ENCODE data around the gene RENBP. TPM values are rescaled to one million over a fixed set of nuclear protein-coding genes. Genes with fewer than 3 reads are reported as not detected.

Gene RENBP
- total RNA-seq, 5 donors from 2014 or later (not counting 1 experiment from before 2014, with no cell fraction given): 10.2 to 23.5 (median 19.5) TPM

DNA sequence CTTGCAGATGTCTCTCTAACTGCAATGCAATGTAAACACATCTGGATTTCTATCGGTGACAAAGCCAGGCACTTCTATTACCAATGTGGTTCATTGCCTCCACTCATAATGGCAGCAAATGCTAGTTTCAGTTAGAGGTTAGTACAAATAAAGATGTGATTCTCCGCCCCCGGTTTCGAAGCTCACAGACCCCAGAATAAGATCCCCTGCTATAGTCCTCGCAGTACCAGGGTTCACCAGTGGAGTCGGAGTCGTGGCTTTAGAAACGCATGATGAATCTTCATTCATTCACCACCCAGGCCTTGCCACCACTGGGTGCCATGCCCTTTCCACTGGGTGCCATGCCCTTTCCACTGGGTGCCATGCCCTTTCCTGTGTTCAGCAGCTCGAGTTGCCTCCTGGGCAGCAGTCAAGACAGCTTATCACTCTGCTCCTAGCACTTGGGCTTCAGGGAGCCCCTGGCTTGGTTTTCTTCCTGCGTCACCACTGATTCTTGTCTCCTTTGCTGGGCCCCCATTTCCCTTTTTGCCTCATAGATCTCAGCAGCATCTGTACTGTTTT lies 6.1 kb downstream of the RENBP start:
- ChIA-PET POLR2A (no interaction called here), CTCF (interaction anchor here (0.7 to 1.4 kb wide), 4 partner anchors 9 to 16 kb away, joined by 3 to 7 read pairs (median 4); no protein-coding TSS in a partner anchor)
- H3K9me3 Mint-ChIP-seq: no peaks in the 10 kb centered on the region
- no peak for DNase-seq
- peaks cover 0 to 31% of the 10 kb centered on the region in 2 experiments for H3K4me1 ChIP-seq (ENCODE audit: control insufficient read depth in 1 of 2, extremely low read depth in 1 of 2, insufficient read depth in 2 of 2, low read length in 2 of 2)
- no peak overlapping the region for H3K4me3 Mint-ChIP-seq
- H3K27me3 Mint-ChIP-seq: peaks cover 0 to 7% of the 10 kb centered on the region in 2 donors
- no peak overlapping the region for H3K4me3 ChIP-seq (ENCODE audit: control insufficient read depth in 1 of 2, extremely low read depth in 1 of 2, low read length in 1 of 2)
- no peak overlapping the region for H3K27ac ChIP-seq (ENCODE audit: low read length)
- peaks cover 17 to 19% (median 17%) of the 10 kb centered on the region in 3 donors for H3K4me1 Mint-ChIP-seq
- no peaks in the 10 kb centered on the region for H3K36me3 Mint-ChIP-seq
- no peaks in the 10 kb centered on the region for H3K36me3 ChIP-seq (ENCODE audit: control insufficient read depth in 2 of 2, extremely low read depth in 1 of 2, insufficient read depth in 1 of 2, low read length in 1 of 2)
- no peaks in the 10 kb centered on the region for H3K27me3 ChIP-seq (replicated peaks in 1 of 2; ENCODE audit: control insufficient read depth in 2 of 2, extremely low read depth in 1 of 2, insufficient read depth in 2 of 2, low read length in 1 of 2)
- 60% methylated on average over 1 of the region's 10 CpGs for WGBS (ENCODE audit: insufficient coverage)
- ATAC-seq (replicated peaks in 1 of 4): no peak
- no peak overlapping the region for H3K27ac Mint-ChIP-seq
- no peaks in the 10 kb centered on the region for H3K9me3 ChIP-seq

DNA sequence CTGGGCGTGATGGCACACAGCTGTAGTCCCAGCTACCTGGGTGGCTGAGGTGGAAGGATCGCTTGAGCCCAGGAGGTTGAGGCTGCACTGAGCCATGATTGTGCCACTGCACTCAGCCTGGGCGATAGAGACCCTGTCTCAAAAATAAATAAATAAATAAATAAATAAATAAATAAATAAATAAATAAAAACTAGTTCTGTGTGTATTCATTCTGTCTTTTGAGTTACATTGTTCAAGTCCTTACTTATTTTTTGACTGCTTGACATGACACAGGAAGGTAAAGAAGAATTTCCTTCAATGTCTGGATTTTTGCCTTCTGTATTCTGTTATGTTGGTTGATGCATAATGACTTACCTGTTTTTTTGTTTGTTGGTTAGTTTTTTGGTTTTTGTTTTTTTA lies 7.4 kb downstream of the RENBP start:
- WGBS (ENCODE audit: insufficient coverage): no CpG with 5 or more reads among the region's 3 CpGs
- Histone ChIP-seq H3K9me3 (no peaks in the 10 kb centered on the region), H3K27ac (ENCODE audit: low read length) (no peak overlapping the region), H3K4me1 (ENCODE audit: control insufficient read depth in 1 of 2, extremely low read depth in 1 of 2, insufficient read depth in 2 of 2, low read length in 2 of 2) (peaks cover 0 to 22% of the 10 kb centered on the region in 2 experiments), H3K36me3 (ENCODE audit: control insufficient read depth in 2 of 2, extremely low read depth in 1 of 2, insufficient read depth in 1 of 2, low read length in 1 of 2) (peaks cover 0 to 4% of the 10 kb centered on the region in 2 donors), H3K27me3 (replicated peaks in 1 of 2; ENCODE audit: control insufficient read depth in 2 of 2, extremely low read depth in 1 of 2, insufficient read depth in 2 of 2, low read length in 1 of 2) (no peaks in the 10 kb centered on the region), H3K4me3 (ENCODE audit: control insufficient read depth in 1 of 2, extremely low read depth in 1 of 2, low read length in 1 of 2) (no peak overlapping the region)
- Mint-ChIP-seq H3K9me3 (no peaks in the 10 kb centered on the region), H3K36me3 (no peaks in the 10 kb centered on the region), H3K4me3 (peak overlapping the region in 1 of 3 donors; percentile 69), H3K27me3 (peaks cover 0 to 7% of the 10 kb centered on the region in 2 donors), H3K4me1 (peaks cover 16 to 19% (median 17%) of the 10 kb centered on the region in 3 donors), H3K27ac (no peak overlapping the region)
- ATAC-seq (replicated peaks in 1 of 4): no peak
- CTCF ChIA-PET: interaction anchor here in 1 of 2 donors (1.4 kb wide), 1 partner anchor 11 kb away, joined by 3 read pairs; no protein-coding TSS in a partner anchor
- POLR2A ChIA-PET: no interaction called here
- DNase-seq: no peak

DNA sequence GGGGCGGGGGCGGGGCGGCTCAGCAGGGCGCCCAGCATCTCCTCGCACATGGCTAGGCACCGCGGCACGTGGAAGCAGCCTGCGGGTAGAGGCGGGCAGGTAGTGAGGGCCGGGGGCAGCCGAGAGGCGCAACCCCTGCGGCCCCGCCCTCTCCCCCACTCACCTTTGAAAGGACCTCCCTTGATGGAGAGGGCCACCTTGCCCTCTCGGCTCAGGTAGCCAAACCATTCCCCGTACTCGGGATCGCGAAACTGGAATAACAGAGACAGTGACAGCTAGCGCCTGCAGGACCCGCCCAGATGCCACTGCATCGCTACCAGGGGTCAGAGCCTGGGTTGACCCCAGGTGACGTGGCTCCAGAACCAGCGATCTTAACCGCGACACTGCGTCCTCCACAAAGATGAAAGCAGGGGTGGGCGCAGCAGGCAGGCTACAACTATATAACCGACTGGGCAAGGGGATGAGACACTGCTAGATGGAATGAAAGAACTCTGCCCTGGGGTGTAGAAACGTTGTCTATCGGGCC lies 9.1 kb downstream of the RENBP start:
- Histone ChIP-seq H3K36me3 (ENCODE audit: control insufficient read depth in 2 of 2, extremely low read depth in 1 of 2, insufficient read depth in 1 of 2, low read length in 1 of 2) (peaks cover 0 to 14% of the 10 kb centered on the region in 2 donors), H3K27me3 (replicated peaks in 1 of 2; ENCODE audit: control insufficient read depth in 2 of 2, extremely low read depth in 1 of 2, insufficient read depth in 2 of 2, low read length in 1 of 2) (no peaks in the 10 kb centered on the region), H3K4me1 (ENCODE audit: control insufficient read depth in 1 of 2, extremely low read depth in 1 of 2, insufficient read depth in 2 of 2, low read length in 2 of 2) (peaks cover 0 to 17% of the 10 kb centered on the region in 2 experiments), H3K4me3 (ENCODE audit: control insufficient read depth in 1 of 2, extremely low read depth in 1 of 2, low read length in 1 of 2) (peak overlapping the region in 1 of 2 donors; percentile 41), H3K9me3 (no peaks in the 10 kb centered on the region), H3K27ac (ENCODE audit: low read length) (peak overlapping the region; percentile 49)
- Mint-ChIP-seq H3K4me1 (peaks cover 18 to 22% (median 19%) of the 10 kb centered on the region in 3 donors), H3K9me3 (no peaks in the 10 kb centered on the region), H3K4me3 (peak overlapping the region; percentile 66 to 71 (median 70)), H3K36me3 (peaks cover 6% of the 10 kb centered on the region), H3K27me3 (peaks cover 0 to 10% of the 10 kb centered on the region in 2 donors), H3K27ac (peak overlapping the region in 1 of 2 donors; percentile 77)
- DNase-seq: no peak
- CTCF ChIA-PET: interaction anchor here (1.0 to 1.3 kb wide), 2 partner anchors 12 kb away, joined by 3 to 4 read pairs; no protein-coding TSS in a partner anchor
- ATAC-seq (replicated peaks in 1 of 4): no peak
- POLR2A ChIA-PET: interaction anchor here in 1 of 2 donors (0.6 kb wide), 1 partner anchor 56 kb away, joined by 8 read pairs; no protein-coding TSS in a partner anchor
- WGBS (ENCODE audit: insufficient coverage): 31% methylated on average over 4 of the region's 32 CpGs

DNA sequence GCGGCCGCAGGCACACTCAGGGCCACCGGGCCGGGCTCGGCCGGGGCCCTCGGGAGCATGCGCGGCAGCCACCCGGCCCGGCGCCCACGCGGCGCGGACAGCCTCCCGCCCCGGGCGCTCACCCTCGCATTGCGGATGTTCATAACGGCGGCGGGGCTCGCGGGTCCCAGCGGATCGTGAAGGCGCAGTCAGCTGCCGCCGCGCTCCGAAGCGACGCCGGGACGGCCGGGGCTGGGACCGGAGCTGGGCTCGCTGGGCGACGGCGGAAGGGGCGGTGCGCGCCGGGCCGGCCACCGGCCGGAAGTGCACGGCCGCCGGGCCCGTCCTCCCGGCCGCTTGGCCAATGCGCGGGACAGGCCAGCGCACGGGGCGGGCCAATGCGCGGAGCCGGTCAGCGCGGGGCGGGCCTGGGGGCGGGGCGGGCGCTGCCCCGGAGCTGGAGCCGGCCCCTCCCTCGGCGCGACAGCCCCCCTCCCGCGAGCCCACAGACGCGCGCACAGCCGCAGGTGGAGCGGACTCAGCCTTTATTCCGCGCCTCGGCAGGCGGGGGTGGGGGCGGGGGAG lies 9.6 kb downstream of the RENBP start, which contains the start of gene NAA10:
Gene NAA10, minus strand, starts transcription at position 276 of the 564 bp plus-strand sequence. Its CDS starts 133 bp downstream, at position 143.
- H3K27me3 Mint-ChIP-seq: peaks cover 0 to 10% of the 10 kb centered on the region in 2 donors
- Histone ChIP-seq H3K4me1 (ENCODE audit: control insufficient read depth in 1 of 2, extremely low read depth in 1 of 2, insufficient read depth in 2 of 2, low read length in 2 of 2) (peaks cover 0 to 22% of the 10 kb centered on the region in 2 experiments), H3K36me3 (ENCODE audit: control insufficient read depth in 2 of 2, extremely low read depth in 1 of 2, insufficient read depth in 1 of 2, low read length in 1 of 2) (peaks cover 0 to 14% of the 10 kb centered on the region in 2 donors), H3K27ac (ENCODE audit: low read length) (peak within 1 kb of the TSS; percentile 49), H3K9me3 (no peaks in the 10 kb centered on the region), H3K27me3 (replicated peaks in 1 of 2; ENCODE audit: control insufficient read depth in 2 of 2, extremely low read depth in 1 of 2, insufficient read depth in 2 of 2, low read length in 1 of 2) (no peaks in the 10 kb centered on the region), H3K4me3 (ENCODE audit: control insufficient read depth in 1 of 2, extremely low read depth in 1 of 2, low read length in 1 of 2) (peak within 1 kb of the TSS; percentile 49 to 65)
- CTCF ChIA-PET: interaction anchor here (1.0 to 1.9 kb wide), 4 partner anchors 11 to 24 kb away, joined by 3 to 4 read pairs (median 4); no protein-coding TSS in a partner anchor
- POLR2A ChIA-PET: interaction anchor here in 1 of 2 donors (0.6 kb wide), 1 partner anchor 34 kb away, joined by 3 read pairs; no protein-coding TSS in a partner anchor
- ATAC-seq (replicated peaks in 1 of 4): peak; percentile 70 to 80 (median 75)
- peak within 1 kb of the TSS; percentile 83 to 85 (median 84) for H3K4me3 Mint-ChIP-seq
- H3K36me3 Mint-ChIP-seq: peaks cover 6% of the 10 kb centered on the region
- peak in 18 of 35 experiments; percentile 14 to 66 (median 32) for DNase-seq
- H3K27ac Mint-ChIP-seq: peak within 1 kb of the TSS; percentile 77 to 86
- WGBS (ENCODE audit: insufficient coverage): 0% methylated on average over 42 of the region's 87 CpGs
- no peaks in the 10 kb centered on the region for H3K9me3 Mint-ChIP-seq
- H3K4me1 Mint-ChIP-seq: peaks cover 18 to 21% (median 19%) of the 10 kb centered on the region in 3 donors

DNA sequence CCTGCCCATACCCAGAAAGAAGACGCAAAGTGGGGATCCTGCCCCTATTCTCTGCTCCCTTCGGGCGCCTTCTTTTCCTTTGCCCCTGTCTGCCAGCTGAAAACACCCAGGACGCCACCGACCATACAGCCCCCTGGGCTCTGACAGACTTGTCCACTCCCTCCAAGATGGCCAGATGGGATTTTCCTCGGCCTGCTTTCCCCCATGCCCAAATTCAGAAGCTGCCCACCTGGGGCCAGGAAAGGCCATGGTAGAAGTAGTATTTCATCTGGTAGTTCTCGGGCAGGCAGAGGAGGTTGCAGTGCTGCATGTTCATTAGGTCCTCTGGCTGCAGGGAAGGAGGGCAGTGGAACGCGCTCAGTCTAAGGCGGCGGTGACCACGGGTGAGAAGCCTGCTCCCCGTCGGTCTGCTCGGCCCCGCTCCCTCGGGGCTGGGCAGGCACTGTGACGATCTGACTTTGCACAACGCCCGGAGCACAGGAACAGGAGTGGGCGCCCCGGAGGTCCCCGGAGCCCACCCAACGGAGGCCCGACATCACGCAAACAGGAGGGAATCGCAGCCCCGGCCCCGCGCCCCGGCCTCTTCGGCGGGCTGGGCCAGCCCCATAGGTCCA lies 10.2 kb downstream of the RENBP start:
- Mint-ChIP-seq H3K27me3 (peaks cover 0 to 10% of the 10 kb centered on the region in 2 donors), H3K36me3 (peaks cover 6% of the 10 kb centered on the region), H3K9me3 (no peaks in the 10 kb centered on the region), H3K4me1 (peaks cover 19 to 23% (median 23%) of the 10 kb centered on the region in 3 donors), H3K27ac (peak overlapping the region; percentile 62 to 86), H3K4me3 (peak overlapping the region; percentile 83 to 85 (median 84))
- no peaks in the 10 kb centered on the region for H3K9me3 ChIP-seq
- 0% methylated on average over 24 of the region's 33 CpGs for WGBS (ENCODE audit: insufficient coverage)
- DNase-seq (no peak), ATAC-seq (replicated peaks in 1 of 4) (peak; percentile 26 to 40 (median 36))
- POLR2A ChIA-PET: interaction anchor here in 1 of 2 donors (0.6 kb wide), 1 partner anchor 34 kb away, joined by 3 read pairs; no protein-coding TSS in a partner anchor
- H3K36me3 ChIP-seq (ENCODE audit: control insufficient read depth in 2 of 2, extremely low read depth in 1 of 2, insufficient read depth in 1 of 2, low read length in 1 of 2): peaks cover 0 to 17% of the 10 kb centered on the region in 2 donors
- H3K4me3 ChIP-seq (ENCODE audit: control insufficient read depth in 1 of 2, extremely low read depth in 1 of 2, low read length in 1 of 2): peak overlapping the region; percentile 49 to 65
- H3K27me3 ChIP-seq (replicated peaks in 1 of 2; ENCODE audit: control insufficient read depth in 2 of 2, extremely low read depth in 1 of 2, insufficient read depth in 2 of 2, low read length in 1 of 2): no peaks in the 10 kb centered on the region
- CTCF ChIA-PET: interaction anchor here in 1 of 2 donors (1.0 to 1.9 kb wide), 3 partner anchors 11 to 23 kb away, joined by 3 to 4 read pairs (median 3); no protein-coding TSS in a partner anchor
- H3K4me1 ChIP-seq (ENCODE audit: control insufficient read depth in 1 of 2, extremely low read depth in 1 of 2, insufficient read depth in 2 of 2, low read length in 2 of 2): peaks cover 0 to 28% of the 10 kb centered on the region in 2 experiments
- peak overlapping the region; percentile 29 for H3K27ac ChIP-seq (ENCODE audit: low read length)

All from T-cell (primary cell).